Stimulated activated effector memory CD8-positive, alpha-beta T cell treated with anti-CD3 and anti-CD28 coated beads, Interleukin-12 subunit alpha, Interleukin-12 subunit beta, amount 100 ng/mL, for 72 hours (primary cell): ENCODE data around the gene DST.

Experiments used
- ATAC-seq: fragments of 150-1000 bp; cut with Tn5 transposase; 2 replicates; pipeline ENCODE4 v1.10.0; 2021
- DNase-seq, 2 donors: peaks; one replicate each; pipeline ENCODE4 v3.0.0; 2021 to 2022; ENCODE audit warnings: low spot score in 2 of 2
- H3K27ac Mint-ChIP-seq: one replicate; pipeline ENCODE4 v1.8.0; 2022; ENCODE audit warnings: mild to moderate bottlenecking, mixed read lengths
- H3K36me3 Mint-ChIP-seq: one replicate; pipeline ENCODE4 v1.8.0; 2022; ENCODE audit warnings: mild to moderate bottlenecking, mixed read lengths
- H3K4me1 Mint-ChIP-seq: one replicate; pipeline ENCODE4 v1.8.0; 2022; ENCODE audit warnings: mixed read lengths
- H3K4me3 Mint-ChIP-seq: one replicate; pipeline ENCODE4 v1.8.0; 2022; ENCODE audit warnings: mild to moderate bottlenecking, mixed read lengths
- H3K9me3 Mint-ChIP-seq: one replicate; pipeline ENCODE4 v1.8.0; 2022; ENCODE audit warnings: mixed read lengths

DST gene

DNA sequence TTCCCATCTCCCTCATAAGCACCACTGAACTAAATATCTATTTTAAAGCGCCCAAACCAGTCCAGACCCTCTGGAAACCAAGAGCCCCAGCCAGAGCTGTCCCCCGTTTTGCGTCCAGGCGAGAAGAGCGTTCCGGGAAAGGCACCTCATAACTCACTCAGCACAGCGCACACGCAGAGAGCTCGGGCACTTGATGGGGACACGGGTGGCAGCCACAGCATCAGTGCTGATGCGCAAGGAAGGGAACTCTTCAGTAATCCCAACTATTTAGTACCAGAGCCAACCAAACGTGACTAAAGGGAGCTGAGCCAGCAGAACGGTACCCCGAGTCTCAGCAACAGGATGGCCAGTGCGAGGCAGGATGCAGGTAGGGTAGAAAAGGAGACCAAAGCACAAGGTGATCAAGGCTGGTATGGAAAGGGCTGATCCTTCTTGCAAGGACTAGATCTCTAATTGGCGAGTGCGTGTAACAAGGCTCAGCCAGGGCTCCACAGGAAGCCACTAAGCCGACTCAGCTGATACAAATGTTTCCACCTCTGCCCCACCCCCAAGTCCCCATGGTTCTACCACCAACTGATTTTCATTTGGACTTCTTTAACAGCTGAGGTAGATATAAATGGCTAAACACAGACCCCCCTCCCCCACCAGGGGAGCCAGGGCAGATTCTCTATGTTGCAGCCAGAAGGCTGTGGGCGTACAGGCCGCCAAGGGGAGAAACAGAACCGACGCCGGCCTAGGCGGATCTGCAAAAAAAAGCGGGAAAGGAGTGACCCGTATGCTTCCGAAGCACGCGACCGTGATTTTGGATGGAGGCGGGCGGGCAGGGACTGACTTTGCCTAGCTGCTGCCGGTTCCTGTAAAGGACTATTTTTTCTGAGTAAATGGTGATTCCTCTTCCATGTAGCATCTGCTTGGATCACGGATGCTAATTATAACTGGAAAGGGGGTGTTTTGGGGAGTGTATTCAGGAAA is 211.8 kb downstream of the DST start:
- Mint-ChIP-seq H3K27ac (no peak overlapping the region), H3K9me3 (peaks cover 15% of the 10 kb centered on the region), H3K36me3 (no peaks in the 10 kb centered on the region), H3K4me3 (no peak overlapping the region), H3K4me1 (no peaks in the 10 kb centered on the region)
- DNase-seq (no peak), ATAC-seq (no peak)

DNA sequence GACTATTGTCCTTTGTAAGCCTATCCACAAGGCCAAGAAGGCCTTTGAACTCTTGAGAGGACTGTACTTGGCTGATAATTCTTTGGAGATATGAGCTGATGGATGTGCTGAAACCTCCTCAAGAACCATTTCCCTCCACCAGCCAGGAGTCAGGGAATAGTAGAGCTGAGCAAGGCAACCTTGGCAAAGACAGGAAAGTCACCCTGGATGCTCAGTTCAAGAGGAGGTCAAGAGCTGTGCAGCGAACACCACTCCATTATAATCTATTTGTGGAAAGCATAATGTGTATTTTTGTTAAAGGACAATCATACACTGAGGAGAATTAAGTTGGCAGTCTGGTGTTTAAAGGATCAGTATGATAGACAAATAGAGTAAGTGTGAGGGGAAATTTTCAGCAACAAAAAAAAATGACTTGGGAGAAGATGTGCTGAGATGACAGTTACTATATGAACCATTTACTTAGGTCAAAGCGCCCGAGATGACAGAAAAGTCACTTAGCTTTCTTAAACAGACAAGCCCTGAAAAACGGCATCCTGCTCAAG is 218.1 kb downstream of the DST start:
- no peaks in the 10 kb centered on the region for H3K36me3 Mint-ChIP-seq
- H3K4me3 Mint-ChIP-seq = no peak overlapping the region
- no peak overlapping the region for H3K27ac Mint-ChIP-seq
- H3K4me1 Mint-ChIP-seq = no peaks in the 10 kb centered on the region
- H3K9me3 Mint-ChIP-seq = peaks cover 6% of the 10 kb centered on the region
- DNase-seq = no peak
- ATAC-seq = no peak

DNA sequence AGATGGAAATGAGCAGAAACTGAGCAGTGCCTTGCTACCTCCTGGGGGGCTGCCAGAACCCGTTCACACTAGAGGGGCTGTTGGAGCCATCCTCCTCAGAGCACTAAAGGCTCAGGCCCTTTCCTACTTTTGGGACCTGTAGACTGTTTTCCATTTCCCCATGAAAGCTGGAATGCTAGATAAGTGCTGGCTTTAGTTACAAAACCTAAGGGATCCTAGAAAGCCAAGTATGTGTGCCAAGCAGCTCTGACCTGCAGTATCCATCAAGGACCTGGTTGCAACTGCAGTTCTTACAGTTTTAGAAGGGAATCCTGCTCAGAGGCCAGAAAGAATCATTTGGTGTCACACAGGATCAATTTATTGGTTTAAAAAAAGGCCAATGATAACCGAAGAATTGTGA is 218.6 kb downstream of the DST start:
- Mint-ChIP-seq H3K9me3 (peaks cover 6% of the 10 kb centered on the region), H3K27ac (no peak overlapping the region), H3K4me1 (no peaks in the 10 kb centered on the region), H3K4me3 (no peak overlapping the region), H3K36me3 (no peaks in the 10 kb centered on the region)
- DNase-seq = no peak
- no peak for ATAC-seq

DNA sequence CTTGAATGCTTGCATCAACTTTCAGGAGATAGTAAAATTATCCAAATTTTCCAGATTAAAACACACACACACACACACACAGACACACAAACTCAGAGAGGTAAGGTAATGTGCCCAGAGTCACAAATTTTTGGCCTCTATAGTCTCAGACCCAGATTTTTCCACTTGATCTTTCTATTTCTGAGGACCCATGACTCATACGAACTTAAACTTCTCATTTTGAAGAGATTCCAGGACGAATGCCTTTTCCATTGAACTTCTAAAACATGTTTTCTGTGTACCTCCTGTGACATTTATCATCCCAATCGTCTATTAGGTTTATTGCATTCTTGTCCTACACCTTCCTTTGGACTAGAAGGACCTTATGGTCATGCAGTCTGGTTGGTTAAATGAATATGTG is 222.4 kb downstream of the DST start:
- Mint-ChIP-seq H3K4me1 (no peaks in the 10 kb centered on the region), H3K27ac (no peak overlapping the region), H3K36me3 (no peaks in the 10 kb centered on the region), H3K4me3 (no peak overlapping the region), H3K9me3 (no peaks in the 10 kb centered on the region)
- ATAC-seq (no peak), DNase-seq (no peak)

DNA sequence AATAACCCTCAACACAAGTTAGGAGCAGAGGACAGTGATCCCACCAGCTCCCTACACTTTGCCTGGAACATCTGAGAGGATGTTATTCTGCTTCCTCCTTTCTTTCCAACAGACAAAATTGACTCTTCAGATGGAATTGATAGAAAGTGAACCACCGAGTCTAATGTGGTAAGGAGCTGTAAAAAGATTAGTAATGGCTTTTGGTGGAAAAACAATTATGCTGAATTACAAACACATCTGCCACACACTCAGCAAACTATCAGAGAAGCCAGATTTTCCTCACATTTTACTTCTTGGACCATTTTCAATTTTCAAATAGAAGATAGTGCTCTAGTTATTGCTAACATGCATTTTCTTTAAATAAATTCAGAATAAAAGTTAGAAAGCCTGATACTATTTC is 223.5 kb downstream of the DST start:
- Mint-ChIP-seq H3K4me3 (no peak overlapping the region), H3K9me3 (no peaks in the 10 kb centered on the region), H3K4me1 (no peaks in the 10 kb centered on the region), H3K27ac (no peak overlapping the region), H3K36me3 (no peaks in the 10 kb centered on the region)
- ATAC-seq = no peak
- no peak for DNase-seq

DNA sequence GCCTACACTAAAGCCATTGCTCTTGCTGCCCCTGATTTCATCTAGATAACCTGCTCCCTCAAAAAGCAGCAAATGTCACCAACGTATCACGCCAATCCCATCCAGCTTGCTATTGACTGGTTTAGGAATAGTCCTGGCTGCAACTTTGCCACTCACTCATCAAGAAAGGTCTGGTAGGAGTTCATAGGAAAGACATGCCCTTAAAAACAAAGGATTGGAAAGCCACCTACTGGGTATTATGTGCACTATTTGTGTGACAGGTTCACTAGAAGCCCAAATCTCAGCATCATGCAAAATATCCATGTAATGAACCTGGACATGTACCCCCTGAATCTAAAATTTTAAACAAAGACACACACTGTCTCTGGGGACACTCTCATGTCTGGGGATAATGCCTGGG is 224.9 kb downstream of the DST start:
- Mint-ChIP-seq H3K4me1 (no peaks in the 10 kb centered on the region), H3K4me3 (no peak overlapping the region), H3K9me3 (no peaks in the 10 kb centered on the region), H3K27ac (no peak overlapping the region), H3K36me3 (no peaks in the 10 kb centered on the region)
- ATAC-seq = no peak
- no peak for DNase-seq

DNA sequence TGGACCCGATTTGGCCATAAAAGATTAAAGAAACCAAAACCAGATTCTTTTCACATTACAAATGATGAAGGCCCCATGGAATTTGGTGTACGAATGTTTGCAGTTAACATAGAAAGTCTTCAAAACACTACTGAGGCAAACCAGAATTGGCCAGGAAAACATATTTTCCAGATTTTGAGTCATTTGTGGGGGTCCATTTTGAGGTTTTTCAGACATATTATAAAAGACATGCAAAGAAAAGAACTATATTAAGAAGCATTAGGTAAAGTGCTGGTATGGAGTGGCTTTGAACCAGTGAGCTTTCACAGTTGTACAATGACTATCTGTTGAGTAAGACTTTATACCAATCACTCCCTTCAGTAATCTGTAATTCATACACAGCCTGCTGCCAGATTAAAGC is 226.4 kb downstream of the DST start:
- DNase-seq (no peak), ATAC-seq (no peak)
- no peak overlapping the region for H3K4me3 Mint-ChIP-seq
- no peaks in the 10 kb centered on the region for H3K9me3 Mint-ChIP-seq
- H3K36me3 Mint-ChIP-seq = no peaks in the 10 kb centered on the region
- no peak overlapping the region for H3K27ac Mint-ChIP-seq
- H3K4me1 Mint-ChIP-seq = no peaks in the 10 kb centered on the region

DNA sequence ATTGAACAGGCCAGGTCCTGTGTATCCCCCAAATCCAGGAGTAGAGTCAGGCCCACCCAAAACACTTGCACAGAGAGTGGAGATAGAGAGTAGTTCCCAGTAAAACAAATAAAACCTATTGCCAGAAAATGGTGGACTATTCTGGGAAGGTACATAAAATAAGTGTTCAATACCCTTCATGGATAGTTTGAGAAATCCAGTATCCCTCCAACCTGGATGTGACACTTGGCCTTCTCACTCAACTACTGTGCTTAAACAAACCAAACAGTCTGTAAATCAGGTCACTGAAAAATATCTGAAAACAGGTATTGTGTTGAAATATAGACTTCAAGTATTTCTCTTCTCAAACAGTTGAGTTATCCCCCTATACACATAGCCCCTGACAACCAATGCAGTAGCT is 233.7 kb downstream of the DST start:
- no peak overlapping the region for H3K4me3 Mint-ChIP-seq
- H3K36me3 Mint-ChIP-seq = no peaks in the 10 kb centered on the region
- ATAC-seq (no peak), DNase-seq (no peak)
- no peak overlapping the region for H3K27ac Mint-ChIP-seq
- H3K9me3 Mint-ChIP-seq = peaks cover 6% of the 10 kb centered on the region
- no peaks in the 10 kb centered on the region for H3K4me1 Mint-ChIP-seq
